ENCODE data around the gene GAL3ST2.

Gene GAL3ST2

GRCh38 chr2:241770936-241771285 lies 5.7 kb upstream of the GAL3ST2 start:
- Histone ChIP-seq H3K9me3 (ENCODE audit: control insufficient read depth, low read depth, low read length) (no peaks in the 10 kb centered on the region), H3K36me3 (ENCODE audit: control insufficient read depth, low read depth, low read length) (no peaks in the 10 kb centered on the region), H3K4me3 (ENCODE audit: low read length) (no peak overlapping the region), H3K4me1 (ENCODE audit: control insufficient read depth, low read depth, low read length) (no peaks in the 10 kb centered on the region), H3K9ac (ENCODE audit: low read length) (no peak overlapping the region), H3K27me3 (ENCODE audit: control insufficient read depth, insufficient read depth, low read length) (no peaks in the 10 kb centered on the region), H3K27ac (ENCODE audit: low read length) (no peak overlapping the region)

- no peaks in the 10 kb centered on the region for H3K9me3 ChIP-seq (ENCODE audit: control insufficient read depth, low read depth, low read length)
- H3K27me3 ChIP-seq (ENCODE audit: control insufficient read depth, insufficient read depth, low read length) = no peaks in the 10 kb centered on the region
- no peak overlapping the region for H3K4me3 ChIP-seq (ENCODE audit: low read length)
- H3K36me3 ChIP-seq (ENCODE audit: control insufficient read depth, low read depth, low read length) = no peaks in the 10 kb centered on the region
- no peak overlapping the region for H3K9ac ChIP-seq (ENCODE audit: low read length)
- H3K27ac ChIP-seq (ENCODE audit: low read length) = no peak overlapping the region
- no peaks in the 10 kb centered on the region for H3K4me1 ChIP-seq (ENCODE audit: control insufficient read depth, low read depth, low read length)
These were observed 5.1 kb upstream of the GAL3ST2 start for GRCh38 chr2:241771286-241772062.

GRCh38 chr2:241772063-241772499 lies 4.5 kb upstream of the GAL3ST2 start:
- Histone ChIP-seq H3K27ac (ENCODE audit: low read length) (no peak overlapping the region), H3K9ac (ENCODE audit: low read length) (no peak overlapping the region), H3K4me1 (ENCODE audit: control insufficient read depth, low read depth, low read length) (no peaks in the 10 kb centered on the region), H3K27me3 (ENCODE audit: control insufficient read depth, insufficient read depth, low read length) (no peaks in the 10 kb centered on the region), H3K9me3 (ENCODE audit: control insufficient read depth, low read depth, low read length) (no peaks in the 10 kb centered on the region), H3K4me3 (ENCODE audit: low read length) (no peak overlapping the region), H3K36me3 (ENCODE audit: control insufficient read depth, low read depth, low read length) (no peaks in the 10 kb centered on the region)

GRCh38 chr2:241773511-241774418 lies 2.9 kb upstream of the GAL3ST2 start:
- peaks cover 6% of the 10 kb centered on the region for H3K4me1 ChIP-seq (ENCODE audit: control insufficient read depth, low read depth, low read length)
- H3K27me3 ChIP-seq (ENCODE audit: control insufficient read depth, insufficient read depth, low read length) = no peaks in the 10 kb centered on the region
- no peaks in the 10 kb centered on the region for H3K9me3 ChIP-seq (ENCODE audit: control insufficient read depth, low read depth, low read length)
- H3K4me3 ChIP-seq (ENCODE audit: low read length) = no peak overlapping the region
- no peak overlapping the region for H3K27ac ChIP-seq (ENCODE audit: low read length)
- no peaks in the 10 kb centered on the region for H3K36me3 ChIP-seq (ENCODE audit: control insufficient read depth, low read depth, low read length)
- H3K9ac ChIP-seq (ENCODE audit: low read length) = no peak overlapping the region

GRCh38 chr2:241774419-241775222 lies 2.0 kb upstream of the GAL3ST2 start:
- Histone ChIP-seq H3K9me3 (ENCODE audit: control insufficient read depth, low read depth, low read length) (no peaks in the 10 kb centered on the region), H3K4me3 (ENCODE audit: low read length) (no peak overlapping the region), H3K36me3 (ENCODE audit: control insufficient read depth, low read depth, low read length) (no peaks in the 10 kb centered on the region), H3K27ac (ENCODE audit: low read length) (no peak overlapping the region), H3K27me3 (ENCODE audit: control insufficient read depth, insufficient read depth, low read length) (no peaks in the 10 kb centered on the region), H3K9ac (ENCODE audit: low read length) (no peak overlapping the region), H3K4me1 (ENCODE audit: control insufficient read depth, low read depth, low read length) (peaks cover 6% of the 10 kb centered on the region)

GRCh38 chr2:241775223-241776177 lies 1.1 kb upstream of the GAL3ST2 start:
- Histone ChIP-seq H3K27me3 (ENCODE audit: control insufficient read depth, insufficient read depth, low read length) (no peaks in the 10 kb centered on the region), H3K4me1 (ENCODE audit: control insufficient read depth, low read depth, low read length) (peaks cover 6% of the 10 kb centered on the region), H3K9ac (ENCODE audit: low read length) (no peak overlapping the region), H3K4me3 (ENCODE audit: low read length) (no peak overlapping the region), H3K36me3 (ENCODE audit: control insufficient read depth, low read depth, low read length) (no peaks in the 10 kb centered on the region), H3K27ac (ENCODE audit: low read length) (no peak overlapping the region), H3K9me3 (ENCODE audit: control insufficient read depth, low read depth, low read length) (no peaks in the 10 kb centered on the region)

GRCh38 chr2:241777170-241777685 lies 606 bp downstream of the GAL3ST2 start:
- Histone ChIP-seq H3K9me3 (ENCODE audit: control insufficient read depth, low read depth, low read length) (peaks cover 12% of the 10 kb centered on the region), H3K9ac (ENCODE audit: low read length) (no peak overlapping the region), H3K27ac (ENCODE audit: low read length) (no peak overlapping the region), H3K4me3 (ENCODE audit: low read length) (no peak overlapping the region), H3K4me1 (ENCODE audit: control insufficient read depth, low read depth, low read length) (peaks cover 6% of the 10 kb centered on the region), H3K27me3 (ENCODE audit: control insufficient read depth, insufficient read depth, low read length) (no peaks in the 10 kb centered on the region), H3K36me3 (ENCODE audit: control insufficient read depth, low read depth, low read length) (no peaks in the 10 kb centered on the region)

GRCh38 chr2:241777686-241778627 lies 1.3 kb downstream of the GAL3ST2 start:
- H3K27ac ChIP-seq (ENCODE audit: low read length) = no peak overlapping the region
- H3K9me3 ChIP-seq (ENCODE audit: control insufficient read depth, low read depth, low read length) = peaks cover 18% of the 10 kb centered on the region
- H3K4me1 ChIP-seq (ENCODE audit: control insufficient read depth, low read depth, low read length) = peaks cover 6% of the 10 kb centered on the region
- H3K36me3 ChIP-seq (ENCODE audit: control insufficient read depth, low read depth, low read length) = no peaks in the 10 kb centered on the region
- no peak overlapping the region for H3K9ac ChIP-seq (ENCODE audit: low read length)
- no peak overlapping the region for H3K4me3 ChIP-seq (ENCODE audit: low read length)
- no peaks in the 10 kb centered on the region for H3K27me3 ChIP-seq (ENCODE audit: control insufficient read depth, insufficient read depth, low read length)

- no peak overlapping the region for H3K4me3 ChIP-seq (ENCODE audit: low read length)
- H3K9ac ChIP-seq (ENCODE audit: low read length) = no peak overlapping the region
- no peaks in the 10 kb centered on the region for H3K36me3 ChIP-seq (ENCODE audit: control insufficient read depth, low read depth, low read length)
- peaks cover 18% of the 10 kb centered on the region for H3K9me3 ChIP-seq (ENCODE audit: control insufficient read depth, low read depth, low read length)
- no peaks in the 10 kb centered on the region for H3K27me3 ChIP-seq (ENCODE audit: control insufficient read depth, insufficient read depth, low read length)
- no peak overlapping the region for H3K27ac ChIP-seq (ENCODE audit: low read length)
- H3K4me1 ChIP-seq (ENCODE audit: control insufficient read depth, low read depth, low read length) = peaks cover 6% of the 10 kb centered on the region
These were observed 4.4 kb downstream of the GAL3ST2 start for GRCh38 chr2:241780939-241781569.
